ENCODE results near the gene GRIN3A.

DNA sequence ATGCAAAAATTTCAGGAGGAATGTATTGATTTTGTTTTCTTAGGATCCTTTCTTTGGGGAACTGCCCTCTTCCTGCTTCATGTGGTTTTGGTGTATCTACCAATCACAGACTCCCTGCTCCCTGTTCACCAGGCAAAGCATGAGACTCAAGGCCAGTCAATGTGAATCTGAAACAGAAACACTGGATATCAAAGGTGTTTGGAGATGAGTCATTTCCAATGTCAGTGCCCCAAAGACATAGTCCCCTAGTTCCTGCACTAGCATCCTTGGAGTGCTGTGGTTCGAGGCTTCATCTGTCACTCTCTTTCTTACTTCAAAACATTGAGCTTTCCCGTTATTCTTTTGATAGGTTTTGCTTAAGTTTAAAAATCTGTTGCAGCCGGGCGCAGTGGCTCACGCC lies 151.8 kb downstream of the GRIN3A start:
- TF ChIP-seq BRD4 (IDR thresholded peaks at IDR 0.05) (no peak), EZH2 (IDR thresholded peaks at IDR 0.05; ENCODE audit: borderline replicate concordance, low read depth, low read length) (no peak), HDAC6 (IDR thresholded peaks at IDR 0.05; ENCODE audit: low read depth, low read length) (no peak), CEBPG (CRISPR knock-in tag; IDR thresholded peaks at IDR 0.05) (no peak), CEBPG (tag; conservative IDR thresholded peaks at IDR 0.05 in 1 of 2, IDR thresholded peaks at IDR 0.05 in 1 of 2) (no peak), SAFB2 (IDR thresholded peaks at IDR 0.05; ENCODE audit: borderline replicate concordance, low read depth, low read length, severe bottlenecking) (no peak), LARP7 (IDR thresholded peaks at IDR 0.05) (no peak), ZNF76 (CRISPR knock-in tag; IDR thresholded peaks at IDR 0.05; ENCODE audit: borderline replicate concordance) (no peak), NR2C2 (CRISPR knock-in tag; IDR thresholded peaks at IDR 0.05) (no peak), NR2C2 (tag; IDR thresholded peaks at IDR 0.05) (no peak), TAF1 (IDR thresholded peaks at IDR 0.05; ENCODE audit: control insufficient read depth, extremely low read depth, insufficient read depth, low read length, severe bottlenecking) (no peak), POLR2AphosphoS5 (IDR thresholded peaks at IDR 0.05; ENCODE audit: control insufficient read depth, insufficient read depth, low read depth, low read length) (no peak)
- TF ChIP-seq, protein P1, sequence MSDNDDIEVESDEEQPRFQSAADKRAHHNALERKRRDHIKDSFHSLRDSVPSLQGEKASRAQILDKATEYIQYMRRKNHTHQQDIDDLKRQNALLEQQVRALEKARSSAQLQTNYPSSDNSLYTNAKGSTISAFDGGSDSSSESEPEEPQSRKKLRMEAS (CRISPR knock-in tag; IDR thresholded peaks at IDR 0.05), result no peak
- TF ChIP-seq, protein P2, sequence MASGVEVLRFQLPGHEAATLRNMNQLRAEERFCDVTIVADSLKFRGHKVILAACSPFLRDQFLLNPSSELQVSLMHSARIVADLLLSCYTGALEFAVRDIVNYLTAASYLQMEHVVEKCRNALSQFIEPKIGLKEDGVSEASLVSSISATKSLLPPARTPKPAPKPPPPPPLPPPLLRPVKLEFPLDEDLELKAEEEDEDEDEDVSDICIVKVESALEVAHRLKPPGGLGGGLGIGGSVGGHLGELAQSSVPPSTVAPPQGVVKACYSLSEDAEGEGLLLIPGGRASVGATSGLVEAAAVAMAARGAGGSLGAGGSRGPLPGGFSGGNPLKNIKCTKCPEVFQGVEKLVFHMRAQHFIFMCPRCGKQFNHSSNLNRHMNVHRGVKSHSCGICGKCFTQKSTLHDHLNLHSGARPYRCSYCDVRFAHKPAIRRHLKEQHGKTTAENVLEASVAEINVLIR (CRISPR knock-in tag; IDR thresholded peaks at IDR 0.05), result no peak
- TF ChIP-seq, protein P3, sequence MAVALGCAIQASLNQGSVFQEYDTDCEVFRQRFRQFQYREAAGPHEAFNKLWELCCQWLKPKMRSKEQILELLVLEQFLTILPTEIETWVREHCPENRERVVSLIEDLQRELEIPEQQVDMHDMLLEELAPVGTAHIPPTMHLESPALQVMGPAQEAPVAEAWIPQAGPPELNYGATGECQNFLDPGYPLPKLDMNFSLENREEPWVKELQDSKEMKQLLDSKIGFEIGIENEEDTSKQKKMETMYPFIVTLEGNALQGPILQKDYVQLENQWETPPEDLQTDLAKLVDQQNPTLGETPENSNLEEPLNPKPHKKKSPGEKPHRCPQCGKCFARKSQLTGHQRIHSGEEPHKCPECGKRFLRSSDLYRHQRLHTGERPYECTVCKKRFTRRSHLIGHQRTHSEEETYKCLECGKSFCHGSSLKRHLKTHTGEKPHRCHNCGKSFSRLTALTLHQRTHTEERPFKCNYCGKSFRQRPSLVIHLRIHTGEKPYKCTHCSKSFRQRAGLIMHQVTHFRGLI (CRISPR knock-in tag; IDR thresholded peaks at IDR 0.05), result no peak
- TF ChIP-seq, protein P4, sequence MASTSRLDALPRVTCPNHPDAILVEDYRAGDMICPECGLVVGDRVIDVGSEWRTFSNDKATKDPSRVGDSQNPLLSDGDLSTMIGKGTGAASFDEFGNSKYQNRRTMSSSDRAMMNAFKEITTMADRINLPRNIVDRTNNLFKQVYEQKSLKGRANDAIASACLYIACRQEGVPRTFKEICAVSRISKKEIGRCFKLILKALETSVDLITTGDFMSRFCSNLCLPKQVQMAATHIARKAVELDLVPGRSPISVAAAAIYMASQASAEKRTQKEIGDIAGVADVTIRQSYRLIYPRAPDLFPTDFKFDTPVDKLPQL (IDR thresholded peaks at IDR 0.05; ENCODE audit: extremely low read depth, insufficient read length), result no peak
